K562 treated with DMSO at 1 percent for 24 hours (cell line): Measurements from ENCODE around the gene ADNP. TPM values are rescaled to one million over a fixed set of nuclear protein-coding genes. Genes with fewer than 3 reads are reported as not detected.

Source experiments
- total RNA-seq: library from RNA; unstranded; fragments of 300-600 nt; gene quantifications from 2 replicates; pipeline ENCODE4 v1.2.3, GENCODE V29; 2022; ENCODE audit warnings: low read depth; ENCODE audit not compliant: insufficient read depth

The ADNP gene
- 27.9 and 34.1 TPM in 2 replicates for total RNA-seq

DNA sequence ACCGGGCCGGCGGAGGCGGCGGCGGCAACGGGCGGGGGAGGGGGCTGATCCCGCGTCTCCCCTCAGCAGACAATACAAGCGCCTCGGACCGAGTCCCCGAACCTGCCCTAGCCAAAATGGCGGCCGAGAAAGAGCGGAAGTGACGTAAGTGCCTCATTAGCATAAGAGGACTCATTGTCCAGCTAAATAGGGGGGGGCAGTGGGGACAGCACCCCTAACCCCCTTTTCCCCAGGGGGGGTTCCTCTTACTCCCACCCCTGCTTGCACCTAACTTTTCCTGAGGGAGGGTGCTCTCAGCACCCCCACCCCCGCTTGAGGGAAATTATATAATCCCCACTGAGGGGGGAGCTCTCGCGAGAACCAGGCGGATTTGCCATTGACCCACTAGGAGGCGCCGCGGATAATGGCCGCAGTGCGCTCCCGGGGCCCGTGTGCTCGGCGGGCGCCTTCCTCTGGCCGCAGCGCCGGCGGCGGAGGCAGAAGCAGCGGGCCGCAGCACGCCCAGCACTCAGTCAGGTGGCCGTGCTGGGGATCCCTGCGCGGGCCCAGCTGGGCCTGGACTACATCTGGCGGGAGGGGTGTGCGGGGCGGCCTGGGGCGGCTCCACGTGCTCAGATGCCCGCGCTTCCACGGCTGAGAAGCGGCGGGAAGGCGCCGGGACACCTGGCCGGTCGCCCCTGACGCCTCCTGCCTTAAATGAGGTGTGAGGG lies at the start of gene ADNP:
ADNP (minus strand) TSS at position 132 of the 710 bp plus-strand sequence. CDS start 27,441 bp downstream, outside the sequence.

DNA sequence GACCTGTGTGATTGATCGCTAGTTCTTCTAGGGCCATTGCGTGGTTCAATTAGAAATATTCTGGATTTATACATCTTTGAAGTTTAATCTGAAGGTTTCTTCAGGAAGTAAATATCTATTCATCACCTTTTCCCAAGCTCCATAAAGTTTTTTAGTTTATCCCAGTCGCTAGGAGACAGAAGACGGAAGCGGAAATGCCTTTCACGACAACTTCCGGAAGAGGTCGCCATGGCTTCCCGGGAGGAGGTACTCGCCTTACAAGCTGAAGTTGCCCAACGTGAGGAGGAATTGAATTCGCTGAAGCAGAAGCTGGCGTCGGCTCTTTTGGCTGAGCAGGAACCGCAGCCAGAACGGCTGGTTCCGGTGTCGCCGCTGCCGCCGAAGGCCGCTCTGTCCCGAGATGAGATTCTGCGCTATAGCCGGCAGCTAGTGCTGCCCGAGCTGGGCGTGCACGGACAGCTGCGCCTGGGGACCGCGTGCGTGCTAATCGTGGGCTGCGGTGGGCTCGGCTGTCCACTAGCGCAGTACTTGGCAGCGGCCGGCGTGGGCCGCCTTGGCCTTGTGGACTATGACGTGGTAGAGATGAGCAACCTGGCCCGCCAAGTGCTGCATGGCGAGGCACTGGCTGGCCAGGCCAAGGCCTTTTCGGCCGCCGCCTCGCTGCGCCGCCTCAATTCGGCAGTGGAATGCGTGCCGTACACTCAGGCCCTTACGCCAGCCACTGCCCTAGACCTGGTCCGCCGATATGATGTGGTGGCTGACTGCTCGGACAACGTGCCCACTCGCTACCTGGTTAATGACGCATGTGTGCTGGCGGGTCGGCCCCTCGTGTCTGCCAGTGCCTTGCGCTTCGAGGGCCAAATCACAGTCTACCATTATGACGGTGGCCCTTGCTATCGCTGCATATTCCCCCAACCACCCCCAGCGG lies 27.6 kb upstream of the ADNP start, which contains the start of gene MOCS3:
MOCS3 (plus strand) TSS at position 204 of the 928 bp plus-strand sequence; CDS start at position 229, 25 bp downstream.

DNA sequence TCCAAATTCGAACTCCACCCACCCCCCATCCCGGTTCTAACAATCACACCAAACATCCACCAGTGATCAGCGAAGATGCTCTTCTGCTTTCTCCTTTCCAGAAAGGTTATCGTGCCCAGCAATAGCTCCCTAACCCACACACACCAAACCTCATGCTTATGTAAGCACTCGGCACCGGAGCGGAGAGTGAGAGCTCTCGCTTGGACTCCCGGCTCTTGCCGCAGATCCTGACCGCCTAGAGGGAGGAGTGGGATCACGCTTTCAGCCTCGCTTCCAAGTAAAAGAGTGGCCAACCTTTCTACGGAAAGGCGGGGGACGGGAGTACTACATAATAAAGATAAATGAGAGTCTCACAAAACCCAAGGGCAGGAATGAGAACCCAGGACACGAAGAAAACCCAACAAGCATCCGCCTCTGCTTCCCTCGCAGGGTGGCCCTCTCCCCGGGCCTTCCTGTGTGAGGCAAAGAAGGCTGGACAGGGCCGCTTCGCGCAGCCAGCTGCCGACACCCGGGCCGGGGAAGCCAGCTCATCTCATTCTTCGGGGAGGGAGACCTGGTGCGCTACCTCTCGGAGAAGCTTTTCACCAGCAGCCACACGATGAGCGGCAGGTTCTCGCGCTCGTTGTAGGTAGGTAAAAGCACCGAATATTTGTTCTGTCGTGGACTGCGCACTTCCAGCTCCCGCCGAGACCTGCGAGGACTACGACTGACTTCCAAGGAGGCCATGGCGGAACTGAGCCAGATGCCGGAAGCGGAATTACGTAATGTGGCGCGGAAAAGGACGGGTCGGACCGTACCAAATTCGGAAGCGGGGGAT lies 26.8 kb upstream of the ADNP start, which contains the start of gene DPM1:
DPM1 (minus strand) TSS at position 735 of the 817 bp plus-strand sequence; CDS start at position 726, 9 bp downstream.

Other genes with a start within 250 kb of the ADNP start
- 29.1 and 33.8 TPM in 2 replicates for gene RIPOR3, start 239.9 kb downstream of the ADNP start, total RNA-seq
- gene PARD6B, start 199.9 kb downstream of the ADNP start, total RNA-seq = 2.0 and 2.9 TPM in 2 replicates
- gene BCAS4, start 136.4 kb downstream of the ADNP start, total RNA-seq = 0.81 and 2.2 TPM in 2 replicates
- gene DPM1, start 27.1 kb upstream of the ADNP start, total RNA-seq = 40.7 and 49.4 TPM in 2 replicates
- gene MOCS3, start 27.4 kb upstream of the ADNP start, total RNA-seq = 6.0 and 6.9 TPM in 2 replicates
- gene KCNG1, start 91.7 kb upstream of the ADNP start, total RNA-seq = 24.1 and 28.8 TPM in 2 replicates